Naive B cell (primary cell): ENCODE data around the gene LCP1. TPM values are rescaled to one million over a fixed set of nuclear protein-coding genes. Genes with fewer than 3 reads are reported as not detected.

Experiments used
- ATAC-seq, 2 donors: fragments of 150-1000 bp; cut with Tn5 transposase; 2 replicates each; pipeline ENCODE4 v1.10.0; 2021; ENCODE audit warnings: low read depth in 2 of 2, mild to moderate bottlenecking in 2 of 2, moderate library complexity in 2 of 2
- DNase-seq: peaks from one replicate; pipeline ENCODE4 v3.0.0; 2022
- H3K27ac Mint-ChIP-seq, 6 donors: one replicate each; pipeline ENCODE4 v1.8.0; 2020 to 2022; ENCODE audit warnings: mild to moderate bottlenecking in 6 of 6, mixed read lengths in 6 of 6, moderate library complexity in 5 of 6, inconsistent platforms in 2 of 6
- H3K27me3 Mint-ChIP-seq, 3 donors: one replicate each; pipeline ENCODE4 v1.8.0; 2021 to 2022; ENCODE audit warnings: mixed read lengths in 3 of 3, mild to moderate bottlenecking in 1 of 3
- H3K36me3 Mint-ChIP-seq, 2 donors: one replicate each; pipeline ENCODE4 v1.8.0; 2020 to 2022; ENCODE audit warnings: mixed read lengths in 2 of 2, inconsistent platforms in 1 of 2, mild to moderate bottlenecking in 1 of 2
- H3K4me1 Mint-ChIP-seq, 3 donors: one replicate each; pipeline ENCODE4 v1.8.0; 2020 to 2022; ENCODE audit warnings: mixed read lengths in 3 of 3, inconsistent platforms in 1 of 3, mild to moderate bottlenecking in 1 of 3, moderate library complexity in 1 of 3
- H3K4me3 Mint-ChIP-seq, 8 donors: one replicate each; pipeline ENCODE4 v1.8.0; 2020 to 2022; ENCODE audit warnings: mild to moderate bottlenecking in 8 of 8, mixed read lengths in 8 of 8, moderate library complexity in 8 of 8, inconsistent platforms in 2 of 8
- H3K9me3 Mint-ChIP-seq, 7 donors: one replicate each; pipeline ENCODE4 v1.8.0; 2020 to 2022; ENCODE audit warnings: mixed read lengths in 7 of 7, mild to moderate bottlenecking in 5 of 7, inconsistent platforms in 2 of 7, moderate library complexity in 1 of 7
- polyA plus RNA-seq, 6 donors: library from polyadenylated mRNA; unstranded; fragments of 300-500 nt; fragmentation: Illumina TruSeq; gene quantifications; one replicate each; pipeline ENCODE4 v1.2.3, GENCODE V29; 2021; ENCODE audit warnings: low read depth in 6 of 6

LCP1 gene
- polyA plus RNA-seq, 6 donors from 2014 or later: 701 to 1,116 (median 814) TPM

DNA sequence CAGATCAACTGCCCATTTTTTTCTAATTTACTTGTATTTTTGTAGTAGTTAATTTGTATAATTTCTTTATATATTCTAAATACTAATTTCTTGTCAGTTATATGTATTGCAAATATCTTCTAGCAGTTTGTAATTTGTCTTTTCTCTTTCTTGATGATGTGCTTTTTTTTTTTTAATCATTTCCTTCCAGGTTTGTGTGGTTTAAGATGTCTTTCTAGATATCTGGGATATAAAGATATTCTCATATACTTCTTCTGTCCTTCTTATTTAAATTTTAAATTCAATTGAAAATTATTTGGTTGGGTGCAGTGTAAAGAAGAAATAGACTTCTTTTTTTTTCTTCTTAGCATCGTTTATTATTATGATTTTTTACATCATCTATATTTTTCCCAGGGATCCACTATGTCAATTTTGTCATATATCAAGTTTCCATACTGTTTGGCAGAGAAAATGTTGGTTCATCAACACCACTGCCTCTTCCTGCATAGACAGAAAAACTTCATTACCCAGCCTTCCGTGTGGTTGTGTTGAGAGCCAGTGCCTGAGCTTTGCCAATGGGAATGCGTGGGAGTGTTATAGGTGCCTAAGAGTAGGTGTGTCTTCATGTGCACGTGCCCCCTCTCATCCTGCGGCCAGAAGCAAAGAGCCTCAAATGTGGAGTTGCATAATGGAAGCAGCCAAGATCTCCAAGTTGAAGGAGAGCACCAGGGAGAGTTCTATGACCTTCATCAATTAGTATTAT lies 93.0 kb downstream of the LCP1 start:
- Mint-ChIP-seq H3K4me3 (no peak overlapping the region), H3K36me3 (no peaks in the 10 kb centered on the region), H3K9me3 (peaks cover 0 to 2% (median 0%) of the 10 kb centered on the region in 7 donors), H3K27ac (no peak overlapping the region), H3K4me1 (no peaks in the 10 kb centered on the region), H3K27me3 (peaks cover 0 to 10% (median 6%) of the 10 kb centered on the region in 3 donors)
- DNase-seq: no peak
- ATAC-seq: no peak

DNA sequence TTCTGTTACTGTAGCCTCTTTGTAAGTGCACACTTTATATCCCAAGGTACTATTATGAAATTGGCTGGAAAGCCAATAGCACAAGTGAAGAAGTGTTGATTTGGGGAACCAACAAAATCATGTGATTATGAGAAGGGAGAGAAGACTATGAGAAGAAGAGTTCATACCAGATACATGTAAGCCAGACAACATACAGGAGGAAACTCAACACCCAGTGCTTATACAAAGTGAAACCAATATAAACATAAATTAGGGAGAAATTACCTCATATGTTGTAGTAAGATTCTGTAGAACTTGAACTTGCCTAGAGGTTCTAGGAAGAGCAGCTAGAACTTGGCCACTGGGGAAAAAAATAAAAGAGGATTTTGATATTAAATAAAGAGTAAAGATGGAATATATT lies 94.5 kb downstream of the LCP1 start:
- Mint-ChIP-seq H3K4me1 (no peaks in the 10 kb centered on the region), H3K9me3 (peaks cover 0 to 2% (median 0%) of the 10 kb centered on the region in 7 donors), H3K27ac (no peak overlapping the region), H3K27me3 (peaks cover 0 to 5% (median 3%) of the 10 kb centered on the region in 3 donors), H3K4me3 (no peak overlapping the region), H3K36me3 (no peaks in the 10 kb centered on the region)
- ATAC-seq: no peak
- no peak for DNase-seq

DNA sequence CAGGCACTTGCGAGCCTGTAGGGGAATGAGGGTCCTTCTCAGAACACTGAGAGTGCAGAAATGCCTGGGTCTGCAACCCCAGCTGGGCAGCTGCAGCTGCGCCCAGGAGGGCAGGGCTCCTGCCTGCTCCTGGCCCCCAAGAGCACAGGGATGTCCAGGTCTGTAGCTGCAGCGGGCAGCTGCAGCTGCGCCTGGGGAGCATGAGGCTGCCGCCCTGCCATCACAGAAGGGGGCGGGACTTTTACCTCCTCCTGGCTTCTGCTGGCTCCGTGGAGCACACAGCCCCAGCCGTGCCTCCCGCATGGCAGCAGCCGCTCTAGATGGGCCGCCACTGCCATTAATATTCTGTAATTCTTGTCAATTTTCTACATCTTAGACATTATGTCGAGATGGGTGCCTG lies 95.0 kb downstream of the LCP1 start:
- ATAC-seq: no peak
- H3K4me1 Mint-ChIP-seq: no peaks in the 10 kb centered on the region
- DNase-seq: no peak
- H3K27me3 Mint-ChIP-seq: peaks cover 0 to under 1% (median 0%) of the 10 kb centered on the region in 3 donors
- no peaks in the 10 kb centered on the region for H3K9me3 Mint-ChIP-seq
- no peak overlapping the region for H3K27ac Mint-ChIP-seq
- H3K36me3 Mint-ChIP-seq: no peaks in the 10 kb centered on the region
- H3K4me3 Mint-ChIP-seq: no peak overlapping the region

DNA sequence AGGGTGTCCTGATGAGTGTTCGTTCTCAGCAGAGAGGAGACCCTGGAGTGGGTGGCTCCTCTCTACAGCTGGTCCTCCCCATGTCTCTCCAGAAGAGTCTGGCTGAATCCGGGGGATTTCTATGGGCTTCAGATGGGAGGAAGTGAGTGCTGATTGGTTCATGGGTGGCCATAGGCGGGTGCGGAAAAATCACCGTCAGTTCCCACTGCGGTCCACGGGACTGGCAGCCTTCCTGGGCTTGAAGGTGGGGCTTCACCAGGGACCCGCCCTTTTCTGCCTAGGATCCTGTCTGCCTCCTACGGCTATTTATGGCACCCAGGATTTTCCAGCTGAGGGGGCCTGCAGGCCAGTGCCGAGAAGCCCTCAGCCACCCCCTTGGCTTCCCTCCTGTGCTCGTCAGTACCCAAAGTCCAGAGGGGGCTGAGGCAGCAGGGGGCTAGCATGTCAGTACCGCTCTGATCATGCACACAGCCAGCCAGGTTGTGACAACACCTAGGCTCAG lies 95.5 kb downstream of the LCP1 start:
- Mint-ChIP-seq H3K36me3 (no peaks in the 10 kb centered on the region), H3K4me1 (no peaks in the 10 kb centered on the region), H3K27ac (no peak overlapping the region), H3K27me3 (no peaks in the 10 kb centered on the region), H3K4me3 (no peak overlapping the region), H3K9me3 (no peaks in the 10 kb centered on the region)
- DNase-seq: no peak
- ATAC-seq: no peak

DNA sequence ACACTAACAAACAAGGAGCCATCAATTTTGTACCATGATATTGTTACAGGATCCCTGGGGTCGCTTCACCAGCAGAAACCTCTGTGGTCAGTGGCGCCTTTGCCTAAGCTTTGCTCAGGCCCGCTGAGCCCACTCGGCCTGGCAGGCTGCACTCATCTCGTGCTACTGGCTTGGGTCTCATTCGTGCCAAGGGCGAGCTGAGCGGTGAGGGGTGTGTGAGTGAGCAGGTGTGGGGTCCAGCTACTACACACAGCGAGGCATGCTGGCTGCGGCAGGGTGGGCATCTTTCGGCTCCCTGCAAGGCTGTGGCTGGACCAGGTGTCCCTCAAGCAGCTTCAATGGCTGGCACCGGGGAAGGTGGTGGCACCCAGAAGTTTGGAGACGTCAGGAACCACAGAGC lies 96.2 kb downstream of the LCP1 start:
- Mint-ChIP-seq H3K9me3 (no peaks in the 10 kb centered on the region), H3K4me3 (no peak overlapping the region), H3K27me3 (no peaks in the 10 kb centered on the region), H3K27ac (no peak overlapping the region), H3K36me3 (no peaks in the 10 kb centered on the region), H3K4me1 (no peaks in the 10 kb centered on the region)
- no peak for ATAC-seq
- DNase-seq: no peak

DNA sequence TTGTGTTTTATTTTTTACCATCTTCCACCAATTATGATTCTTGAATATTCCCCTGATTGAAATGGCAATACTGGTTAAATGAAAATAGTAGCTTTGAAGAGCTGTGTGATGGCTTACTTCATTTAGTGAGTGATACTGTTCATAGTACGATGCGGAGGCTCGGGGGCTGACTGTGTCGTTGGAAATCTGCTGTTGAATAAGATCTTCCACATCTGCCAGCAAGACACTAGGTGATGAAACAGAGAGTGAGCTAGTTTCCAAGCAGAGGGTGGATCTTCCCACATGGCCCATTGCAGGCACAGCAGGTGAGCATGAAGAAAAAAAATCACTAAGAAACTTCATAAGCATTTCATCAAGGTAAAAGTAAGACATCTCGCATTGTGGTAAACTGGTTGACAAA lies 99.7 kb downstream of the LCP1 start:
- H3K9me3 Mint-ChIP-seq: no peaks in the 10 kb centered on the region
- no peaks in the 10 kb centered on the region for H3K27me3 Mint-ChIP-seq
- H3K4me3 Mint-ChIP-seq: no peak overlapping the region
- no peaks in the 10 kb centered on the region for H3K4me1 Mint-ChIP-seq
- H3K27ac Mint-ChIP-seq: no peak overlapping the region
- ATAC-seq (no peak), DNase-seq (no peak)
- no peaks in the 10 kb centered on the region for H3K36me3 Mint-ChIP-seq

DNA sequence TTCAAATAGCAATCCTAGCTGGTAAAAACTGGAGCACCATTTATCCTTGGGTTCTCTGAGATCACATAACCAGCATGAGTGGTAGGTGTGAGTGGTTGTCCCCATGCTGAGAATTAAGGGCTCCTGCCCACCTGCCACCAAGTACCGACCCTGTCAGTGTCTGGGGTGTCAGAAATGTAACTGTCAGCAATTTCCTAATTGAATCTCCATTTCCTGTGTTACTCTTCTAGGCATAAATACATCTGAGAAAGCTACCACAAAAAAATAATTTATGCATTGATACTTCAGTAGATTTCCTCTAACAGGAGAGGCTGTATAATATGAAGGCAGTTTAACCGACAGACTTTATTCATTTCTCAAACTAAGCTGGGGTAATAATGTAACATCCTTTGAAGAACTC lies 102.2 kb downstream of the LCP1 start:
- Mint-ChIP-seq H3K9me3 (peaks cover 0 to 3% (median 0%) of the 10 kb centered on the region in 7 donors), H3K27ac (no peak overlapping the region), H3K27me3 (peaks cover 0 to 3% (median 0%) of the 10 kb centered on the region in 3 donors), H3K36me3 (no peaks in the 10 kb centered on the region), H3K4me3 (no peak overlapping the region), H3K4me1 (no peaks in the 10 kb centered on the region)
- DNase-seq (no peak), ATAC-seq (no peak)

DNA sequence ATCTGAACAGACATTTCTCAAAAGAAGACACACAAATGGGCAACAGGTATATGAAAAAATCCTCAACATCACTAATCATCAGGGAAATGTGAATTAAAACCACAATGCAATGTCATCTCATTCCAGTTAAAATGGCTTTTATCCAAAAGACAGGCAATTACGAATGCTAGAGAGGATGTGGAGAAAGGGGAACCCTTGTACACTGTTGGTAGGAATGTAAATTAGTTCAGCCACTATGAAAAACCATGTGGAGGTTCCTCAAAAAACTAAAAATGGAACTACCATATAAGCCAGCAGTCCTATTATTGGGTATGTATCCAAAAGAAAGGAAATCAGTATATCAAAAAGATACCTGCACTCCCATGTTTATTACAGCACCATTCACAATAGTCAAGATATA lies 104.7 kb downstream of the LCP1 start:
- DNase-seq (no peak), ATAC-seq (no peak)
- peaks cover 0 to 3% (median 0%) of the 10 kb centered on the region in 7 donors for H3K9me3 Mint-ChIP-seq
- H3K4me1 Mint-ChIP-seq: no peaks in the 10 kb centered on the region
- no peak overlapping the region for H3K27ac Mint-ChIP-seq
- no peaks in the 10 kb centered on the region for H3K36me3 Mint-ChIP-seq
- H3K4me3 Mint-ChIP-seq: no peak overlapping the region
- H3K27me3 Mint-ChIP-seq: peaks cover 0 to 7% (median 0%) of the 10 kb centered on the region in 3 donors

DNA sequence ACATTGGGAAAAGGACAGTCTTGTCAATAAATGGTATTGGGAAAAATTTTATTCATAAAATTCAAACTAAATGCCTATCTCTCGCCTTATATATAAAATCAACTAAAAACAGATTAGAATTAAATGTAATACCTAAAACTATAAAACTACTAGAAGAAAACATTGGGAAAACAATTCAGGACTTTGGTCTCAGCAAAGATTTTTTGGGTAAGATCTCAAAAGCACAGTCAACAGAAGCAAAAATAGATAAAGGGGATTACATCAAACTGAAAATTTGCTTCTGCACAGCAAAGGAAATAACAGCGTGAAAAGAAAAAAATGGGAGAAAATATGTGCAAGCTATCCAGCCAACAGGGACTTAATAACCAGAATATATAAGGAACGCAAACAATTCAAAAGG lies 105.2 kb downstream of the LCP1 start:
- Mint-ChIP-seq H3K9me3 (peaks cover 0 to 3% (median 0%) of the 10 kb centered on the region in 7 donors), H3K4me3 (no peak overlapping the region), H3K27me3 (peaks cover 0 to 7% (median 0%) of the 10 kb centered on the region in 3 donors), H3K27ac (no peak overlapping the region), H3K36me3 (no peaks in the 10 kb centered on the region), H3K4me1 (no peaks in the 10 kb centered on the region)
- ATAC-seq: no peak
- DNase-seq: no peak

Other genes with a start within 250 kb of the LCP1 start
- 10 to 100 TPM; 20.3 to 42.2 (median 29.0) TPM for gene ZC3H13, start 129.4 kb downstream of the LCP1 start, polyA plus RNA-seq
- under 1 TPM in 1 of 6 donors, not detected in 5; 0.20 TPM for gene CPB2, start 77.1 kb downstream of the LCP1 start, polyA plus RNA-seq
- gene LRRC63, start 29.8 kb upstream of the LCP1 start, polyA plus RNA-seq: not detected
- 100 to 1,000 TPM; 102 to 156 (median 129) TPM for gene RUBCNL, start 205.1 kb upstream of the LCP1 start, polyA plus RNA-seq